Superior temporal gyrus (tissue), 1 donor: Measurements from ENCODE around the gene BCAR3.
"Not testable (repeated sequence)": the region's sequence is repeated elsewhere in the genome, so short reads cannot be mapped to it uniquely, and the experiment has no call there.

Source experiments
- DNase-seq: peaks from one replicate; pipeline ENCODE4 v3.0.0-alpha.2; 2016; ENCODE audit errors: extremely low spot score

BCAR3 gene

DNA sequence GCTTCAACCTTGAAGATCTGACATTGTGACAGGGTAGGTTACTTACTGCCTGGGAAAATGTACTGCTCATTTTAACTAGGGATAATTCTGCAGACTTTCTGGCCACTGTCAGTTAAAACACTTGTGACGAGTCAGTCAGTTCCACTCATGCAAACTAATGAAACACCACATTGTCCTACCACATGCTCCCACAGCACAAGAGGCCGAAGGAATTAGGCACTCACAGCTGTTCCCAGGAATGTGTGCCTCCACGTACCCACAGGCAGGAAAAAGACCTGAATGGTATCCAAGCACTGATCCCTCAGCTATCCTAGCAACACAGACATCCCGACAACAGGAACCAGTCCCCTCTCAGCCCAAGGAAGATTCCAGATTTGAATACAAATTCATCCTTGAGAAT lies 12.3 kb downstream of the BCAR3 start:
- DNase-seq, result no peak

DNA sequence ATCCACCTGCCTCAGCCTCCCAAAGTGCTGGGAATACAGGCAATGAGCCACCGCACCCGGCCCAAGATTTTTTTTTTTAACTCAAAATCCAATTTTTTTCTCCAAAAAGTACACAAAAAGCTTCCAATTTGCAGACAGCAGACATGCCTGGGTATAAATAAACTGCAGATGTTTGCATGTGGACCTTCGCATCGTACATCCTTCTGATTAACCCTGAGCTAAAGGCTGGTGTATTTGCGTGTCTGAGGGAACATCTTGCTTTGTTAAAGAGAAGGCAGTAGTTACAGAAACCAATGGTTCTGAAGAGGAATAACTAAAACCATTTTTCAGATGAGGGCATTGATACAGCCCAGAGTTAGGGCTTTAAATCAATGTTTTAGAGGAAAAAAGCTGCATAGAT lies 12.7 kb downstream of the BCAR3 start:
- DNase-seq, result no peak

DNA sequence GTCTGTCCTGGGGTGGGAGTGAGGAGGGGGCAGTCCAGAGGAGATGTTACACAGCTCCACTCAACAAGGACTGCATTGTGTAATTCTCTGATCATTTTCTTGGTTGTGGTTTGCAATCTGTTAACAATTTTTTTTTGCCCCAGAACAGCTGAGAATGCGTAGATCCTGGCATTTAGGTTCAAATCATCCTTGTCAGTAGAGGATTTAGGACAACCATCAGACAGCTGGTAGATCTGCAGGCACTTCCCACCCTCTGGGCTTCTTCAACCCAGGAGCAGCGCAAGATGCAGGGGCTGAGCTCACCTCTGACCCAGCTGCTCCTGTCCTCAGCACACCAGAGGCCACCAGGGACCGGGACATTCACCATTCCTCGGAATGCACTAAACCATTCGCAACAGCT lies 13.5 kb downstream of the BCAR3 start:
- no peak for DNase-seq

DNA sequence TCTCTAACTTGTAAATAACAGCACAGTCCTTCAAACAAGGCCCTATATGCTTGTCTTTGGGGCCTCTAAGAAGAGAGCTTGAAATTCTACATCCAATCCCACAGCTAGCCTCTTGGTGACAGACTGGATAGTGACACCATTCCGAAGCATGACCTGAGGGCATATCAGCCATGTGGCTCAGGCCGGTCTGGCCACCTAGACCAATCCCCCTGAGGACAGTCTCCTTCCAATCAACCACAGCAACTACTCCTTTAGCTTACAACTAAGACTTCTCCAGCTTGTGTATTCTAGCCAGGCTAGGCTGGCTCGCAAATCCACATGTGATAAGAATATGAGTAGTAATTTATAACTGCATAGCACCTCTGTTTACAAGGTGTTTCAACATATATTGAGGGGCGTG lies 14.0 kb downstream of the BCAR3 start:
- no peak for DNase-seq

DNA sequence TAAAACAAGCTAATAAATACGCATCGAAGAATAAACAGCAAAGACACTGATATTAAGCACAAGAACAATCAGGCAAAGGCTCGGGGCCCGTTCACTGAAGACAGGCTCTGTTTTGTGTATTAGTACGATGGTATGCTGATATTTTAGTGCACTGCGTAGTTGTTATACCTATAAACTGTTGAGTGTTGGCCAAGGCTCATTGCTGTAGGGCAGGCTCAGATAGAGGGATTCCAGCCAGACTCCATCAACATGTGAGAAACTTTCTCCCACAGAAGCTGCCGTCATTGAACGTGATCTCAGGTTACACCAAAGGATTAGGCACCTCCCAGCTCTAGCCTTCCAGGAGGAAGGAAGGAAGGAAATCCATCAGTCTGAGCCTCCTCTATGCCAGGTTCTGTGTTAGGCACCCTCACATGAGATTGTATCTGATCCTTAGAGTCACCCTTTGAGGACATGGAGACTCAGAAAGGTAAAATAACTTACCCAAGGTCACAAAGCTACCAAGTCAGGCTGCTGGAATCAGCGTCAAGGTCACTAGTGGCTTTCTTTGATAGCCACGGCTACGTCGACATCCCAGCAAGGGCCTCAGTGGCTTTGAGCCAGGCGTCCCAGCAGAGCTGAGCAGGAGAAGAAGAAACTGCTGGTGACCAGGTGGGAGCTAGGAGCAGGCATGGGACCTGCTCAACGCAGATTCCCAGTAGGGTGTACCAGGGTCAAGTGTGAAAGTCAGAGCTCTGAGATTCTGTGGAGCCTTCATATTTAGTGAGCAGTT lies 14.8 kb downstream of the BCAR3 start:
- DNase-seq, result no peak

DNA sequence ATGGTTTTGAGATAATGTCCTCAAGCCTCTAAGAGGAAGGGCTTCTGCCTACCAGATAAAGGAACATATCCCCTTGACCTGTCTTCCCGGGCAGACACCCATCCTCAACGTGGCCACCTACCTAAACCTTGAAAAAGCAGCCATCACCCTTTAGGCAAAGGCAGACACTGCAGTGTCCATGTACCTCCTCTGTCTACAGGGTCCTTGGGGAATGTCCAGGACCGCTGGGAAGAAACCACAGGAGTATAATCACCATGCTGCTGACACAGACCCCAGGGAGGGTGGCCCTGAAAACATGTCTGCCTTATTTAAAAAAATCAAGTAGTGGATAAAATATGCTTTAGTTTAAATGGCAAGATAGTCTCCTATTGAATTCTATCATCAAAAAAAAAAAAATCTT lies 16.6 kb downstream of the BCAR3 start:
- DNase-seq, result no peak

DNA sequence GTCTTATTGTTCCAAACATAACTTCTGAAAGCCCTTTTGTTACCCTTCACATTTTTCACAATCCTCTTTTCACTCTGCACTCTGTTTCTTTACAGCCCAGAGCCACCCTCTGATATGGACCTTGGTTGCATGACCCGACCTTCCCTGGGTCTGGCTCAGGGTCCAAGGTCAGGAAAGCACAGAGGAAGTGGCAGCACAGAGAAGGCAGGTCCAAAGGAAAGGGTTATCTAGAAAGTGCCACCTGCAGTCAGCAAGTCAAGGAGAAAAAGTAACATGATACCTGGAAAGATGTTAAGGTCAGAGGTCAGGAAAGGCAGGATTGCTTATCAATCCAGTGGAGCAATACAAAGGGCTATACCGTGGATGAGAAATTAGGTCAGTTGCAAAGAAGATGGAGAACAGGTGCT lies 18.4 kb downstream of the BCAR3 start:
- no peak for DNase-seq

DNA sequence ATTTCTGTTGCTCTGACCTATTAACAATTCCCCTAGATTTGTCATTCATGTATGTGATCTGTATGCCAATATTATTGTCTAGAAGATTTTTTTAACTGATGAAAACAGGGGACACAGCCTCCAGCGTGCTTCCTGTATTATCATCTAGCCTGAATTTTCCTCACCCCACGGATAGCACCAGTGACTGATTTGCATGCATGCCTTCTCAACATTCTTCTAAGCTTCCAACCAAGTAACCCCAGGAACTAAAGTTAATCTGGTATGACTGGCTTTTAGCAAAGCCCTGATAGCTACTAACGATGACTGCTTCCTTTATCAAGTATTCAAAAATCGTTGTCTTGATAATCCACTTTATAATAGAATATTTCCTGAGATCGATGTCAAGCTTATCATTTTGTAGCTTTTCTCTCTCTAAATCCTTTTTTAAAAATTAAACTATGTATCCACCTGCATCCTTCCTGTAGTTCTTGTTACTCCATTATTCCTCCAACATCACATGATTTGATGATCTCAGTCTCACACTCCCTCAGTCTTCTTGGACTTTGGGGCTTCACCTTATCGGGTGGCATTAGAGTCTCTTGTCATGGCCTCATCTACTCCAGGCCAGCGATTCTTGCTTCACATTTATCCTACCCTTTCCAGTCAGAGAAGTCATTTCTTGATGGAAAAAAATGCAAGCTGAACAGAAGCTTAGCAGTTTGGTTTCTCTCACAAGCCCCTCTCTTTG lies 19.0 kb downstream of the BCAR3 start:
- no peak for DNase-seq

DNA sequence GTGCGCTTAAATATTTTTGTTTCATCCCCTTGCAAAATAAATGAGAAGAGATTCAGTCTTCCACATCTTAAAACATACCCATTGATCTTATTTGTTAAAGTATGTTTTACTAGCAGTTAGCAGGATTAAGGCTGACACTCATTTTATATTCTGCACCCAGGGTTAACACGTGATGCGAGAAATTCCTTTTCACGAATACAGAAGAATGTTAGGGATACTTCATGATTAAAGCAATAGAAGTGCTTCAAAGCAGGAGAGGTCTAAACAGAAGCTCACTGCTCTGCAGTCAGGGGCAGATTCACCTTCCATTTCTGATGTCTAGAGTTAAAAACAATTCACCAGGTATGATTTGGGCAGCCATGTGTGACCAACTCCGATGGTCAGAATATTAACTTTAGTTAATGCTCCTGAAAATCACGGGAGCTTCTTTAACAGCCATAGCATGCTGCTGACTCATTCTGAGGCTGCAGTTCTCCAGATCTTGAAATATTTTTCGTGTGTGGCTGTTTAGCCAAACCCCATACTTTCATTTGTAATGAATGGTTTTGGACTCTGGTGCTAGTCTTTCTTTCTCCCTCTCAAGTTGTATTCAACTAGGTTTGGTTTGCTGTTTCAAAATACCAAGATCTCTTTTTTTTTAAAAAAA lies 19.7 kb downstream of the BCAR3 start:
- no peak for DNase-seq

DNA sequence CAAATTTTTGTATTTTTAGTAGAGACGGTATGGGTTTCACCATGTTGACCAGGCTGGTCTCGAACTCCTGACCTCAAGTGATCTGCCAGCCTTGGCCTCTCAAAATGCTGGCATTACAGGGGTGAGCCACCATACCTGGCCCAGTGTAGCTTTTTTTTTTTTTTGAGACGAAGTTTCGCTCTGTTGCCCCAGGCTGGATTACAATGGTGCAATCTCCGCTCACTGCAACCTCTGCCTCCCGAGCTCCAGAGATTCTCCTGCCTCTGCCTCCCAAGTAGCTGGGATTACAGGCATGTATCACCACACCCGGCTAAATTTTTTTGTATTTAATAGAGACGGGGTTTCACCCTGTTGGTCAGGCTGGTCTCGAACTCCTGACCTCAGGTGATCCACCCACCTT lies 20.3 kb downstream of the BCAR3 start:
- not testable (repeated sequence) for DNase-seq

DNA sequence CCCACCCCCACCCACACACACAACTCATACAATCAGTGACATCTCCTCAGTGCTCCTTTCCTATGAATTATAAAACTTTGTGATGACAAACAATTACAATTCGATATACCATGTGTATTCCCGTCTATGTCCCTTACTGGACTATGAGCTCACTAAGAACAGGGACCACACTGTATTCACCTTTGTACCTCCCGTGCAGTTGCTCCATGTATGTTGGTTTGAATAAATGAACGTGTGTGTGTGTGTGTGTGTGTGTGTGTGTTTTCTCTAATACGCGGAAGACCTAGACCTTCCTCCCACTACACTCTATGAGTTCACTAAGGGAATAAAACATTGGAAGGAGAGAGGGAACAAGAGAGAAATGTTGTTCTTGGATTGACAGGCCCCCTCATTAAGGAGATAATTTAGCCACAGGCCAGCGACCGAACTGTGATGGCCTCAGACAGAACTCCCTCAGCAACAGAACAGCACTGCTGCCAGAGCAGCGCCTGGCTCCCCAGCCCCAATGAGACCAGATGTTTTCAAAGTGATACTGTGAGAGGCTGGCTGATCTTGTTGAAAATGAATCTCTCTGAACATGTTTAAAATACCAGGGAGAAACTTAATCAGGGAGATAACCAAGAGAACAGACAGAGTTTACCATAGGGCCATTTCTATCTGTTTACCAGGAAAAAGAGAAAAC lies 21.7 kb downstream of the BCAR3 start:
- no peak for DNase-seq

DNA sequence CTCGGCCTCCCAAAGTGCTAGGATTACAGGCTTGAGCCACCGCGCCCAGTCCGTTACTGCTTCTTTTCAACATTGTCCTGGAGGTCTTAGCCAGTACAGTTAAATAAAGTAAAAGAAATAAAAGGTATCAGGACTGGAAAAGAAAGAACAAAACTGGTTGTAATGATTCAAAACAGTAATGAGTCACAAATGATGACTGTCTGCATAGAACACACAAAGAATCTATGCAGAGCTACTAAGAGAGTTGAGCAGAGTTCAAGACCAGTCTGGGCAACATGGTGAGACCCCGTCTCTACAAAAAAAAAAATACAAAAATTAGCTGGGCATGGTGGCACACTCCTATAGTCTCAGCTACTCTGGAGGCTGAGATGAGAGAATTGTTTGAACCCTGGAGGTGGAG lies 23.4 kb downstream of the BCAR3 start:
- DNase-seq, result no peak

DNA sequence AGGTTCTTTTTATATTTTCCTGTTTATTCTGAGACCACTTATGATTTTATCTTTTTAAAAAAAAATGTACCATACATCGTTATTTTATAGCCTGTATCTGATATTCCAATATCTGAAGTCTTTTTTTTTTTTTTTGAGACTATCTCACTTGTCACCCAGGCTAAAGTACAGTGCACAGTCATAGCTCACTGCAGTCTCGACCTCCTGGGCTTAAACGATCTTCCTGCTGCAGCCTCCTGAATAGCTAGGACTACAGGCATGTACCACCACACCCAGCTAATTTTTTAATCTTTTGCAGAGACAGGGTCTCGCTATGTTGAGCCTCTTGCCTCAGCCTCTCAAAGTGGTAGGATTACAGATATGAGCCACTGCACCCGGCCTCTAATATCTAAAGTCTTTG lies 25.1 kb downstream of the BCAR3 start:
- DNase-seq, result no peak

DNA sequence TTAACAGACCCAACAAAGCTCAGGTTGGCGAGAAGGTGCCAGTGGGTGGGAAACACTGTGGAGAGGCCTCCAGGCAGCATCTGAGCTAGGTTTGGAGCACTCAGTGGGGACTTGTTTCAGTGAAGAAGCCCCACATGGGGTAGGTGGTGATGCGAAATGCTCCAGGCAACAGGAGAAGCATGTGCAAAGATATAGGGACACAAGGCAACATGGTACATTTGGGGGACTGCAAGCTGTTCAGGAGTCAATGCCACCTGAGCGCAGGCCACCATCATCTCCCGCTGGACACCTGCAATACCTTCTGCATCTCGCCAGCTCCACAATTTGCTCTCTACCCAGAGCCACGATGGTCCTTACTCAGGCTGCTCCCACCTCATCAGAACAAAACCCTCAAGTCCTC lies 28.0 kb downstream of the BCAR3 start:
- no peak for DNase-seq

DNA sequence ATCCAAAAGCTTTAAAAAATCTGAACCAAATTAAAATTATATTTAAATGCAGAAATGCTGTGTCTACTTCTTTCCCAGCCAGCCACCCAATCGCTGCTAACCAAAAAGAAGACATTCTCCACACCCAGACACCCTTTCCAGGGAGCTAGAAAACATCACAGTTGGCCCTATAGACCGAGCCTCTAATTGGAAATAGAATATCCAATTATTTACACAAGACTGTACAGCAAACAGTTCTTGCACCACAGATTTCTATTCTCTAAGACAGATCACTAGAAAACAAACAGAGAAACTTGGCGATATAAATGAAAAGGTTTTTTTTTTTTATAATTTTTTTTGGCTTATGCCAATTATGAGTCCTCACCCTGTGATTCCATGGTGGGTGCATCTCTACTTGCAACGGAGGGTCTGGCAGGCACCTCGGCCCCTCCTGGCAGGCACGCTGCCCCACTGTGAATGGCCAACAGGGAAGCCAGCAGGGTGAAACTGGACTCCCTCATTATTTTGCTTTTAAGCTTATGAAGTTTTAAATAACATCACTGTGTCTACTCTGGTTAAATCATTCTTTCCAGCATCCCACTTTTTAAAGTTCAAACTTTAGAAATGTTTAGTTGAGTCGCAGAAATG lies 29.2 kb downstream of the BCAR3 start:
- DNase-seq, result no peak

DNA sequence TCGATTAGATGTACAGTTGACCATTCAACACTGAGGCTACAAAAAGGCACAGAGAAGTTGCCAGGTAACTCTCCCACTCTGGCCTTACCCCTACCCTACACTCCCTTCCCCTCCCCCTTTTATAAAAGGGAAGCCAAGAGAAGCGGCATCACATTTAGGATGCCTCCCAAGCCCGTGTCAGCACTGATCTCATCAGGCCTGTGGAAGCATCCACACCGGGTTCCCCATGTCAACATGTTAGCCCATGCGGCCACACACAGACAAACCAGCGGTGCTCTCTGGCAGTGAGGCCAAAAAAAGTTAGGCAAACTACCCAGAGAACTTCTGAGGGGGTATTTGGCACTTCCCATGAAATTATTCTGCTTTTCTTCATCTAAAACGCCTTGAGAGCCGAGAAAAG lies 29.9 kb downstream of the BCAR3 start:
- no peak for DNase-seq

DNA sequence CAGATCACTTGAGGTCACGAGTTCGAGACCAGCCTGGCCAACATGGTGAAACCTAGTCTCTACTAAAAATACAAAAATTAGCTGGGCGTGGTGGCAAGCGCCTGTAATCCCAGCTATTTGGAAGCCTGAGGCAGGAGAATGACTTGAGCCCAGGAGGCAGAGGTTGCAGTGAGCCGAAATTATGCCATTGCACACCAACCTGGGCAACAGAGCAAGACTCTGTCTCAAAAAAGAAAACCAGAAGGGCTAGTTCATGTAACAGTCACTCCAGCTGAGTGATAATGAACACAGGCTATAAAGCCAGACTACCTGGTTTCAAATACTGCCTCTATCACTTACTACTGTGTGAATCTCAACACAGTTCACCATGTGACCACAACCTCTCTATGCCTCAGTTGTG lies 31.5 kb downstream of the BCAR3 start:
- not testable (repeated sequence) for DNase-seq

DNA sequence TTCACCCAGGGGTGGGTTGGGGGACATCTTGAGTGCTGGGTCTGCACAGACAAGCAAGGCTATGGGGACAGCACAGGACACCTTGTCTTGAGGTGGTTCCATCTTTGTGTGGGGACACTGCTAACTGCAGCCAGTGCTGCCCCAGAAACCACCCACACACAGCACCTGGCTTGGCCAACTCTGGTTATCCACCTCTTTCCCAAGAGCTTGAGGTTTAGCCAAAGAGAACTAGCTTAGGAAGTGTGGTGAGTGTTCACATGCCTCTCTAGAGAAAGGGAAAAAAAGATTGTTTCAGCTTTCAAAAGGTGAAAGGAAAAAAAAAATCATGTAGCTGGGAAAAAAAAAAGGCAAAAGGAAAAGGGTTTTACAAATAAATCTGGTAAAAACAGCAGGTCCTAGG lies 32.4 kb downstream of the BCAR3 start:
- DNase-seq, result no peak

DNA sequence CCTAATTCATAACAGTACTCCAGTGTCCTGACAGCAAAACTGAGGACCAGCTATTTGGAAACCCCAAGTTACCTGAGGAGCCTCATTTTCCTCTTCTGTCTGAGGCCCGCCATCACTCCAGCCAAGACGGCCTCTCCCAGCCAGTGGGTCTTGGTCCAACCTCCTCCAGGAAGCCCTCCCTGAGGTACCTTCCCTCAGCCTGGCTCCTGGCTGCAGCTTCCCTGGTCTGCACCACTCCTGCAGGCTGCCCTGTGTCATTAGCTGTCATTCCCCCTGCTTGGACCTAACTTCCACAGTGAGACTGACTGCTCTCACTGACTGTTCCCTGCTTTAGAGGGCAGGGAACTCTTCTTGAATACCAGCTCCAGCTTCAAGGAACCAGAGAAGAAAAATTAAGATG lies 33.0 kb downstream of the BCAR3 start:
- no peak for DNase-seq

DNA sequence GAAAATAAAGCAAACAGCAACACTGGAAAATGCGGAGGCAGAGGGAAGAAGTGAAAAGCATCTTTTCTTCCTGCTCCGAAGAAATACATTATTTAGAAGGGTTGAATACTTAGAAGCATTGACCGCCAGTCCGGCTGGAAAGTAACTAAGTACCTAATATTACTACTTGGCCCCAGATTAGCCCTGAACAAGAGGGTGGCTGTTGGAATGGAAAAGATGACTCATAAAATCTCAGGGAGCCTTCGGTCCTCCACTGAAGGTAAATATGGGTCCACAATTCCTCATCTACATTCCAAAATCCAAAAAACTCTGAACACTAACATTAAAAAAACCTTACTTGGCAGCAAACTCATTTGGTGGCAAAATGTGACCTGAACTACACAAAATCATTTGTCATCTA lies 40.1 kb downstream of the BCAR3 start:
- no peak for DNase-seq

DNA sequence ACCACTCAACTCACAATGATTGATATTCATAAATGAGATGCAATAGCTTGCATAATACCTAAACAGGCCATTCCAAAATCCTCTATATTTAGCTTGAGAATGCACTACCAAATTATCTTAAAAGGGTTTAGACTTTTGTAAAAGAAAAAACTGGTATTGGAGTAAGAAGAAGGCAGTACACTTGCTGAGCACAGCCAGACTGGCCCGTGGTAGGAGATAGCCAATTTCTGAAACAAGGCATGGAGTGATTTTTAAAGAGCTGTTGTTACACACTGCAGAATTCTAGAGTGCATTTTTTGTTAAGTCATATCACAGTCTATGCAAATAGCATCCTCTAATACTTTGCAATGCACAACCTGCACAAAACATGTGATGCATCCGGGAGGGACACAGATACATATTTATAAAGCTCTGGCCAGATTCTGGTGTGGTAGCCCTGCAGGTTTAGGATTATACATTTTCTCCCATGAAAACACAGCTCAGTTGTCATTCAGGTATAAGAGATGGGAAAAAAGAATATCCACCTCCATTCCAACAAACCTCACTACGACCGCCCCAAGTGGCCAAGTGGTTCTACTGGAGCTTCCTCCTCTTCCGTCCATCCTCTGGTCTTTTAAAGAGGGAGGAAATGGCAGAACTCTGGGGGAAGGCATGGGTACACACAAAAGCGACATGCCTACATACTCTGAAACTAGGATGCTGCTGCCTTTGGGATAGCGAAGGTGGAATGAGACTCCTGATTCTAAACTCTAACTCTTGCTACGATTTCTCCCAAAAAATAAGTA lies 40.8 kb downstream of the BCAR3 start:
- no peak for DNase-seq
